ENCODE measurements around the gene INTS15.

Gene INTS15

DNA sequence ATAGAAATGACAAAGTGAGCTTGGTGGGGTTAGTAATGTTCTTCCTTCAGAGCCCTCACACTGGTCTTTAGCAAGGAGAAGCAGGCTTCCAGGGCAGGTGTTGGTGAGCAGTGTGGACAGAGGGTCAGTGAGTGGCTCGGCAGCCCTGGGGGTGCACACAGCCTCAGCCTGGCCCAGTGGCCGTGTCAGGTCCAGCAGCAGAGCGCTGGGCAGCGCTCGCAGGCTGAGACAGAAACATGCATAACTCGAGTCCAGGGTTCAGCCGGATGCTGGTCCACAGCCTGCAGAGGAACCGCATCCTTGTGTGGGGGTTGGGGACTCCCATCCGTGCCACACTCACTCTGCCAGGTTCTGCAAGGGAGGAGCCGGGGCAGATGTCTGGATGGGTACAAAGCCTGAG is 14.6 kb downstream of the INTS15 start:
- TF ChIP-seq GATA2 (IDR thresholded peaks at IDR 0.05; ENCODE audit: low read depth, low read length) (no peak), GATA3 (IDR thresholded peaks at IDR 0.05; ENCODE audit: low read depth, low read length) (no peak)

DNA sequence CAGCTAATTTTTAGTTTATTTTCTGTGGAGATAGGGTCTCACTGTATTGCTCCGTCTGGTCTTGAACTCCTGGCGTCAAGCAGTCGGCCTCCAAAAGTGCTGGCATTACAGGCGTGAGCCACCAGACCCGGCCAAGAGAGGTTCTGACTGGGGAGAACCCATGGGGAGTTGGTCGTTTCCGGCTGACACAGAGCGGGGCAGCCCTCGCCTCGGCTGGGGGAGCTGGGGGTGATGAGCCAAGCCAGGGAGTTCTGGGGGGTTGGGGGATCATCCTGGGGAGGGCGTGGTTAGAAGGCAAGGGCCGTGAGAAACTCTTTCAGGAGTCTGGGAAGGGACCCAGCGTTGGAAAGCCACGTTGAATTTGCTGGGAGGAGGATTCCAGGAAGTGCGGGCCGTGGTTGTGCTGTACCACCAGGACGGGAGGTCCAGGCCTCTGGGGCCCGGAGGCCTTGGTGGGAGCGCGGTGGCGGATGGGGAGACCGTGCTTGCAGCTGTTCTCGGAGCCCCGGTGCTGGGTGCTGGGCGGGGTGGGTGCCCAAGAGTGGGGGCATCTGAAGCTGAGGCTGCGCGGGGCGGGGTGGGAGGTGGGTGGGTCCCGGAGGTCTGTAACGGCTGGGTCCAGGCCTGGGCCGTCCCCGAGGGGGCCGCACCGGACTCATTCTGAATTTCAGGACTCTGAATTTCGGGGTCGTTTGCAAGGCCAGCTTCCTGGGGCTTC is 17.2 kb downstream of the INTS15 start:
- no peak for TF ChIP-seq GATA2 (IDR thresholded peaks at IDR 0.05; ENCODE audit: low read depth, low read length)
- no peak for TF ChIP-seq GATA3 (IDR thresholded peaks at IDR 0.05; ENCODE audit: low read depth, low read length)

DNA sequence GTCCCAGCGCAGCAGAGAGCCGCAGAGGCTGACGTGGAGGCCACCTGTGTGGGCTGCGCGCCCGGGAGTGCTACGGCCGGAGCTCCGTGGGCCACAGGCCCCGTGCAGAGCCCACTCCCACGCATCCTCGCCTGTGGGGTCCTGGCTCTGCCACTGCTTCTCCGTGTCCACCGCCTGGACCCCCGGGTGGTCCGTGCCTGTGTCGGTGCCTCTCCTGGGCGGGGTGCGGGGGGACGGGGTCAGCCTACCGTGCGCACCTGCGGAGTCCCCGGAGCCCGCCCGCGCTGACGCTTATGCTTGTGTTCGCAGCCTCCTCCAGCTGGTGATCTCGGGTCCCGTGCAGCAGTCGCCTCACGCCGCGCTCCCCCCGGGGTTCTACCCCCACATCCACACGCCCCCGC is 17.8 kb downstream of the INTS15 start:
- TF ChIP-seq GATA2 (IDR thresholded peaks at IDR 0.05; ENCODE audit: low read depth, low read length), result no peak
- TF ChIP-seq GATA3 (IDR thresholded peaks at IDR 0.05; ENCODE audit: low read depth, low read length), result no peak

DNA sequence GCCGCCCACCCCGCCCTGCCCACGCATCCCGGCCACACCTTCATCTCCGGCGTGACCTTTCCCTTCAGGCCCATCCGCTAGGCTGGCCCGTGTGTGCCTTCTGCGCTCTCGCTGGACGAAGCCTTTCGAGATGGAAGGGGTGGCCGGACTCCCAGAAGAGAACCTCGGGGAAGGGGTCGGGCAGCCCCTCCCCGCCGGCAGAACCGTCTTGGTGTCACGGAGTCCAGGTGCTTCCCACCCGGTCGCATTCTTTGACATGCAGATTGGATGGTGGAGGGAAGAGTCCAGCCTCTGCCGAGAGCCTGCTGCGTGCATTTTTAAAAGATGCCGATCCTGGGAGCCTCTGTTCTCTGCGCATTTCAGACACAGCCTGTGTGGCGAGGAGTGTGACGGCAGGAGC is 18.3 kb downstream of the INTS15 start:
- TF ChIP-seq GATA3 (IDR thresholded peaks at IDR 0.05; ENCODE audit: low read depth, low read length) (no peak), GATA2 (IDR thresholded peaks at IDR 0.05; ENCODE audit: low read depth, low read length) (no peak)

DNA sequence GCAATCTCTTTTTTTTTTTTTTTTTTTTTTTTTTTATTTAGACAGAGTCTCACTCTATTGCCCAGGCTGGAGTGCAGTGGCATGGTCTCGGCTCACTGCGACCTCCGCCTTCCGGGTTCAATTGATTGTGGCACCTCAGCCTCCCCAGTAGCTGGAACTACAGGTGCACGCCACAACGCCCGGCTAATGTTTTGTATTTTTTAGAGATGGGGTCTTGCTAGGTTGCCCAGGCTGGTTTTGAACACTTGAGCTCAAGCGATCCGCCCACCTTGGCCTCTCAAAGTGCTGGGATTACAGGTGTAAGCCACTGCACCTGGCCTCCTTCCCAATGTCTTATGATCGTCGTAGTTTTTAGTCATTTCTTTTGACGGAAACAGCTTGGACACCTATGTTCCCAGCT is 19.0 kb downstream of the INTS15 start:
- TF ChIP-seq GATA2 (IDR thresholded peaks at IDR 0.05; ENCODE audit: low read depth, low read length), result no peak
- TF ChIP-seq GATA3 (IDR thresholded peaks at IDR 0.05; ENCODE audit: low read depth, low read length), result no peak

DNA sequence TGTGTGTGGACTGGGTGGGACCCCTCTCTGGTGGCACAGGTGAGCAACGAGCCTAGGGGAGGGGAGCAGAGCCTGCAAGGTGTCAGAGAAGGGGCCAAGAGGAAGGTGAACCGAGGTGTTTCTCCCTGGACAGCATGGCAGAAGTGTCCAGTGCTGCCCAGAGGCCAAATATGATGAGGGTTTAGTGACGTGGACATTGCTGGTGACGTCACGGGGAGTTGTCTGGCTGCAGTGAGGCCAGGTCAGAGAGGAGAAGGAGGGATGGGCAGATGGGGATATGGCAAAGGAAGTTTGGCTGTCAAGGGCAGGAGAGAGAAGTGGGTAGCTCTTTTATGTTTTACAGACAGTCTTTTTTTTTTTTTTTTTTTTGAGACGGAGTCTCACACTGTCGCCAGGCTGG is 23.0 kb downstream of the INTS15 start:
- TF ChIP-seq GATA2 (IDR thresholded peaks at IDR 0.05; ENCODE audit: low read depth, low read length), result no peak
- TF ChIP-seq GATA3 (IDR thresholded peaks at IDR 0.05; ENCODE audit: low read depth, low read length), result no peak

DNA sequence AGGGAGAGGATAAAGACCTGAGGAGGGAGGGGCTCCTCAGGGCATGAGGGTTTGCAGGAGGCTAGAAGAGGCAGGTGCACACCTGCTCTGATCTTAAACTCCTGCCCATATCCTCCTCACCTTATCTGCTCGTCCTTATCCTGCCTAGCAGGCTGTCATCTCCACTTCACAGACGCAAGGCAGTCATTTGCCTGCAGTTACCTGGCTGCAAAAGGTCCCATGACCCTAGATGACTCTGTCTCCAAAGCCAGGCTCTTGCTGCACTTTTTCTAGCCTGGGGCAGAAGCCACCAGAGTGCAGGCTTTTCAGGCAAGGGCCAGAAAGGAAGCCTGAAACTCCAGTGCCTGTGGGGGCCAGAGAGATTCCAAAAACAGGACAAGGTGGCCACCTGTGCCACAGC is 23.9 kb downstream of the INTS15 start:
- TF ChIP-seq GATA3 (IDR thresholded peaks at IDR 0.05; ENCODE audit: low read depth, low read length) (no peak), GATA2 (IDR thresholded peaks at IDR 0.05; ENCODE audit: low read depth, low read length) (no peak)

DNA sequence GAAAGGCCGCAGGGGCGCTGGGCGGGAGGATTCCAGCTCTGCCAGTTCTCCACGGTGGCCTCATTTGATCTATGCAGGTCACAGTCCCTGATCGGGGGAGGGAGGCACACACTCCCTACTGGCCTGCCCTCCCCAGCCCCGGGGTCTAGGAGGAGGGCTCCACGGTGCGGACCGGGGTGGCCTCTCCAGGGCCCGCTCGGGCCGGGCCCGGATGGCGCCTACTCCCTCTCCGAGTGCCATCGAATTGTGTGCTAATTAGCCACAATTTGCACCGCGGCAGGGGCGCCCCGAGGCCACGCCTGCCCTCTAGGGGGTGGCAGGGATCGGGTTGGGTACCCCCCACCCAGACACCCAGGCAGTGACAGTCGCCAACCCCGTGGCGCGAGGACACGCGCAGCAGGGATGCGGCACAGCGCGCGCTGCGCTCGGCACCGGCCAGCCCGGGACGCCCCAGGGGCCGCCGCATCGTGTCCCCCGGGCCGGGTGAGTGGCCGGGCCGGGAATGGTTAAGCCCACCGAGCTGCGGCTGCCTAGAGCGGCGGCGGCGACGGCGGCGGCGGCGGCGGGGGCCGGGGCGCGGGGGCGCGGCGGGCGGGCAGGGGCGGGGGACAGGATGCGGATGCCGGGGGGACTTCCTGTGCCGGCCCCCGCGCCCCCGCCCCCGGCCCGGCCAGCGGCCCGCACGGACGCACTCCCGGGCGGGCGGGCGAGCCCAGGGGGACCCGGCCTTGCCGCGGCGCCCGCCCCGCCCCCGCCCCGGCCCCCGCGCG is 25.3 kb downstream of the INTS15 start, which contains the start of gene ZNF853:
Gene ZNF853 (plus strand): TSS at position 658 of the 770 bp plus-strand sequence. CDS start 565 bp downstream, outside the sequence.
- no peak for TF ChIP-seq GATA3 (IDR thresholded peaks at IDR 0.05; ENCODE audit: low read depth, low read length)
- TF ChIP-seq GATA2 (IDR thresholded peaks at IDR 0.05; ENCODE audit: low read depth, low read length), result no peak

DNA sequence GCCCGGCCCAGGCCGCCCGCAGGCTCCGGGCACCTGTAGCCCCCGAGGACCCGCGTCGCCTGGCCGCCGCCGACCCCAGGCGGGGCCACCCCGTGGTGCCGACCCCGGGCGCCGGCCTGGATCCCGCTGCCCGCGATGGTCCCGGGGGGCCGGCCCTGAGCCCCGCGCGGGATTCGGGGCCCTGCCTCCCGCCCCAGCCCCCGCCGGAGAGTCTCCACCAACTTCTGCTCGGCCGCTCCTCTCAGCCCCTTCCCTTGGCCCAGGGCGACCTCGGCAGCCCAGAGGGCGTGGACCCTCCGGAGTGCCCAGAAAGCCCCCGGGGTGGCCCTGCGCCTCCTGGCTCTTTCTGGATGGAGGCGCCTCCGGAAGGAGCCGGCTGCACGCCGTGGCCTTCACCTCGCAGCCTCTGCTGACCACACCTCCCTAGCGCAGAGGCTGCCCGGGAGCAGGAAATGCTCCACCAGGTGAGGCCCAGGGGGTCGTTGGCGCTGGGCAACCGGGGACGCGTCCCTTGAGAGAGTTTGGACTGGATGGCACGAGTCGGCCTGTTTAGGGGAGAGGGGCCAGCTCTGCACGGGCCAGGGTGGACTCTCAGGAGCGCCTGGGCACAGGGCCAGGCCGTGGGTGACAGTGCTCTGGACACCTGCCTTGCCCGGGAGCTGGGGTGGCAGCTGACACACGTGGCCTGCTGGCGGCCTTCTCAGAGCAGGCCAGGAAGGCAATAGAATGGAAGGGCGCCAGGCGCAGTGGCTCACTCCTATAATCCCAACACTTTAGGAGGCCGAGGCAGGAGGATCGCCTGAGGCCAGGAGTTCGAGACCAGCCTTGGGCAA is 26.1 kb downstream of the INTS15 start:
- no peak for TF ChIP-seq GATA3 (IDR thresholded peaks at IDR 0.05; ENCODE audit: low read depth, low read length)
- no peak for TF ChIP-seq GATA2 (IDR thresholded peaks at IDR 0.05; ENCODE audit: low read depth, low read length)

DNA sequence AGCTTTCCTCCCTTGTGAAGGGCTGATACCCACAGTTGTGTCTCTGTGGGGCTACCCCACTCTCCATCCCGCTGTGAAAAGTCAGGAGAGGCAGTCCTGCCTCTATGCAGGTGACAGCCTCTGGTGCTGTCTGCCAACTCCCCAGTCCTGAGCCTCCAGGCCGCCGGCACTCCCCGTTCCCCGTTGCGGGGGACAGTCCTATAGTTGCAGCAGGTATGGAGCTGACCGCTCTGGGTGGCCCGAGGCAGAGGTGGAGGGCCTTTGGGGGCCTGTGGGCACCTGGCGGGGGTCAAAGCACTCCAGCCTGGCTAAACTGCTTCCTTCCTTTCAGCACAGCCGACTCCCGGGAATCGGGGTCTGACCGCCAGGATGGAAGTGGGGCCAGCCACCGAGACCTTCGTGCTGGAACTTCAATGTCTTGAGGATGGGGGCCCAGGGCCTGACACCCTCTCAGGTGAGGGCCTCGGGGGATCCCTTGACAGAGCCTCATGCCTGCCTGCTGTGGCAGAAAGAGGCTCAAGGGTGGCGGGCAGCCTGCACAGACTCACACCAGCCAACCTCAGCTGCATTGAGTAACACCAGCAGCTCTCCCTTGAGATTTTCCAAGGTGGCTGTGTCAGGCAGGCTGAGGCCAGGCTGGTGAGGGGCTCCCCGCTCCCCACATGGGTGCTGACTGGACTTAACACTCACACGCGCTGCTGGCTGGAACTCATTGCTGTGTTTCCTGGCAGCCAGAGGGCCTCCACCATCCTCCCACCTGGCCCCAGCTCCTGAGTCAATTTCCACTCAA is 27.2 kb downstream of the INTS15 start:
- no peak for TF ChIP-seq GATA3 (IDR thresholded peaks at IDR 0.05; ENCODE audit: low read depth, low read length)
- no peak for TF ChIP-seq GATA2 (IDR thresholded peaks at IDR 0.05; ENCODE audit: low read depth, low read length)

DNA sequence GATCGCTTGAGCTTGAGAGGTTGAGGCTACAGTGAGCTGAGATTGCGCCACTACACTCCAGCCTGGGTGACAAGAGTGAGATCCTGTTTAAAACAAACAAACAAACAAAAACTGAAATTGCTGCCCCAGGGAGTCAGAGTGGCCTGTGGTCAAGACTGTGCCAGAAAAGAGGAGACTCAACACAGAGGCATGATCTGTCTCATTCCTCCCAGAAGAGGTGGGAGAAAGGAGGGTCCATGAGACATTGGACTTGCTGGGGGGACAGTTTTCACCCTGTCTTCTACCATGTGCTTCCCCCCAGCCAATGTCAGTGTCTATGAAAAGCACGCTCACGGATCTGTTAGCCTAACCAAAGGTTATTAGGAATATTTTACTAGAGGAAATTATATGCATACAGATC is 28.8 kb downstream of the INTS15 start:
- TF ChIP-seq GATA2 (IDR thresholded peaks at IDR 0.05; ENCODE audit: low read depth, low read length), result no peak

DNA sequence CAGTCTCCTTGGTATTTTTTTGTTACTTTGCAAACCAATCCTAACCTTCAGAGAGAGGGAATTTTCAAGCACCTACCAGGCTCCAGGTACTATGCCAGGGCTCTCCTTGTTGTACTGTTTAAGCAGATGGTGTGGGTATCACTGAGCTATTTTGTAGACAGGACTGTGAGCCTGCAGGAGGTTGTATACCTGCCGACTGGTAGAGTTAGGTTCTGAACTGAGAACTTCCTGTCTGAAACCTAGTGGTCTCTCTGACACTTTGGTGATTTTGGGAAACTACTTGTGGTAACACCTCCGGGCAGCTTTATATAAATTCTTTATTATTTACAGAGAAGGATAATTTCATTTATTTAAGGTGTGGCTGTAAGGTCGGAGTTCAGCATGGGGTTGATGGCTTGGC is 30.1 kb downstream of the INTS15 start:
- TF ChIP-seq GATA2 (IDR thresholded peaks at IDR 0.05; ENCODE audit: low read depth, low read length) (no peak), GATA3 (IDR thresholded peaks at IDR 0.05; ENCODE audit: low read depth, low read length) (no peak)

All from SH-SY5Y (cell line).